Peyer's patch (tissue), 4 donors: ENCODE results near the gene POU2F2. TPM values are rescaled to one million over a fixed set of nuclear protein-coding genes. Genes with fewer than 3 reads are reported as not detected.

Source experiments
- DNase-seq, 3 donors: peaks; one replicate each; pipeline ENCODE4 v3.0.0-alpha.2; 2017 to 2019
- H3K27ac ChIP-seq, 4 donors: fragments of 200-600 bp; sonication (generic); one replicate each; pipeline ENCODE4 v1.5.1; 2016 to 2019
- H3K27me3 ChIP-seq, 2 donors: fragments of 200-600 bp; sonication (generic); one replicate each; pipeline ENCODE4 v1.5.1; 2019
- H3K36me3 ChIP-seq, 3 donors: fragments of 200-600 bp; sonication (generic); one replicate each; pipeline ENCODE4 v1.5.1; 2016 to 2019
- H3K4me1 ChIP-seq, 4 donors: fragments of 200-600 bp; sonication (generic); one replicate each; pipeline ENCODE4 v1.5.1; 2016 to 2019
- H3K4me3 ChIP-seq, 4 donors: fragments of 200-600 bp; sonication (generic); 1 replicate in 3 of 4; 2 replicates in 1 of 4; pipeline ENCODE4 v1.5.1; 2016 to 2019; ENCODE audit warnings: mild to moderate bottlenecking in 1 of 4
- H3K9me3 ChIP-seq, 4 donors: fragments of 200-600 bp; sonication (generic); one replicate each; pipeline ENCODE4 v1.5.1; 2016 to 2019; ENCODE audit warnings: mild to moderate bottlenecking in 1 of 4
- CTCF ChIP-seq, 6 experiments: fragments of 450-650 bp in 4 of 6; fragments of 200-600 bp in 2 of 6; sonication (generic) in 1 of 6; IDR thresholded peaks; one replicate each; pipeline ENCODE4 v1.5.1; 2017 to 2019; ENCODE audit warnings: antibody characterized with exemption in 6 of 6, mild to moderate bottlenecking in 3 of 6, moderate library complexity in 1 of 6
- POLR2A ChIP-seq, 2 donors: fragments of 450-650 bp; IDR thresholded peaks; one replicate each; pipeline ENCODE4 v1.5.1; 2017; ENCODE audit warnings: antibody characterized with exemption in 2 of 2, mild to moderate bottlenecking in 2 of 2, moderate library complexity in 2 of 2
- total RNA-seq, 4 donors: library from RNA; depleted of rRNA; stranded (reverse); fragments of >200 nt; gene quantifications; one replicate each; pipeline ENCODE4 v1.1.0, GENCODE V29; 2016

The POU2F2 gene
- total RNA-seq, 4 donors from 2014 or later, result 0.88 to 30.5 (median 3.2) TPM

- Histone ChIP-seq H3K9me3 (no peaks in the 10 kb centered on the region), H3K36me3 (peaks cover 0 to 30% (median 0%) of the 10 kb centered on the region in 3 donors), H3K27me3 (no peaks in the 10 kb centered on the region), H3K4me3 (no peak overlapping the region), H3K27ac (peak overlapping the region in 1 of 4 donors; percentile 15), H3K4me1 (peaks cover 0 to 31% (median 5%) of the 10 kb centered on the region in 4 donors)
- TF ChIP-seq CTCF (IDR thresholded peaks at IDR 0.05) (peak in 4 of 6 experiments; percentile 27 to 60 (median 50)), POLR2A (IDR thresholded peaks at IDR 0.05) (no peak)
- DNase-seq, result no peak
Measured at GRCh38 chr19:42081584-42082203, 50.6 kb downstream of the POU2F2 start.

GRCh38 chr19:42080764-42081375, 51.4 kb downstream of the POU2F2 start:
- no peak for DNase-seq
- TF ChIP-seq POLR2A (IDR thresholded peaks at IDR 0.05), result no peak
- TF ChIP-seq CTCF (IDR thresholded peaks at IDR 0.05), result no peak
- no peaks in the 10 kb centered on the region for H3K9me3 ChIP-seq
- no peak overlapping the region for H3K4me3 ChIP-seq
- H3K27me3 ChIP-seq, result no peaks in the 10 kb centered on the region
- H3K36me3 ChIP-seq, result peaks cover 0 to 30% (median 0%) of the 10 kb centered on the region in 3 donors
- H3K27ac ChIP-seq, result no peak overlapping the region
- H3K4me1 ChIP-seq, result peaks cover 0 to 31% (median 5%) of the 10 kb centered on the region in 4 donors

- TF ChIP-seq POLR2A (IDR thresholded peaks at IDR 0.05), result no peak
- TF ChIP-seq CTCF (IDR thresholded peaks at IDR 0.05), result no peak
Measured at GRCh38 chr19:42079886-42080763, 52.1 kb downstream of the POU2F2 start.

GRCh38 chr19:42079276-42079669, 53.0 kb downstream of the POU2F2 start:
- H3K27me3 ChIP-seq, result no peaks in the 10 kb centered on the region
- peaks cover 0 to 30% (median 0%) of the 10 kb centered on the region in 3 donors for H3K36me3 ChIP-seq
- no peaks in the 10 kb centered on the region for H3K9me3 ChIP-seq
- DNase-seq, result no peak
- H3K4me1 ChIP-seq, result peaks cover 0 to 31% (median 5%) of the 10 kb centered on the region in 4 donors
- TF ChIP-seq POLR2A (IDR thresholded peaks at IDR 0.05) (no peak), CTCF (IDR thresholded peaks at IDR 0.05) (no peak)
- no peak overlapping the region for H3K4me3 ChIP-seq
- H3K27ac ChIP-seq, result no peak overlapping the region

More at GRCh38 chr19:42079886-42080763, 52.1 kb downstream of the POU2F2 start:
- Histone ChIP-seq H3K4me3 (no peak overlapping the region), H3K27me3 (no peaks in the 10 kb centered on the region), H3K9me3 (no peaks in the 10 kb centered on the region), H3K4me1 (peaks cover 0 to 31% (median 5%) of the 10 kb centered on the region in 4 donors), H3K27ac (no peak overlapping the region), H3K36me3 (peaks cover 0 to 30% (median 0%) of the 10 kb centered on the region in 3 donors)
- no peak for DNase-seq

GRCh38 chr19:42078538-42079275, 53.5 kb downstream of the POU2F2 start:
- no peak for TF ChIP-seq CTCF (IDR thresholded peaks at IDR 0.05)
- no peak for TF ChIP-seq POLR2A (IDR thresholded peaks at IDR 0.05)
- no peak overlapping the region for H3K27ac ChIP-seq
- H3K27me3 ChIP-seq, result no peaks in the 10 kb centered on the region
- H3K36me3 ChIP-seq, result peaks cover 0 to 30% (median 0%) of the 10 kb centered on the region in 3 donors
- no peak overlapping the region for H3K4me3 ChIP-seq
- DNase-seq, result no peak
- H3K4me1 ChIP-seq, result peaks cover 0 to 31% (median 5%) of the 10 kb centered on the region in 4 donors
- no peaks in the 10 kb centered on the region for H3K9me3 ChIP-seq
